ENCODE data around the gene PRRX2. TPM values are rescaled to one million over a fixed set of nuclear protein-coding genes. Genes with fewer than 3 reads are reported as not detected.

Gene PRRX2
- total and polyA plus RNA-seq, 9 of the 15 experiments (the other 6 are each of a cell fraction or from before 2014, with no cell fraction given), result 0.21 TPM; not detected in 8

DNA sequence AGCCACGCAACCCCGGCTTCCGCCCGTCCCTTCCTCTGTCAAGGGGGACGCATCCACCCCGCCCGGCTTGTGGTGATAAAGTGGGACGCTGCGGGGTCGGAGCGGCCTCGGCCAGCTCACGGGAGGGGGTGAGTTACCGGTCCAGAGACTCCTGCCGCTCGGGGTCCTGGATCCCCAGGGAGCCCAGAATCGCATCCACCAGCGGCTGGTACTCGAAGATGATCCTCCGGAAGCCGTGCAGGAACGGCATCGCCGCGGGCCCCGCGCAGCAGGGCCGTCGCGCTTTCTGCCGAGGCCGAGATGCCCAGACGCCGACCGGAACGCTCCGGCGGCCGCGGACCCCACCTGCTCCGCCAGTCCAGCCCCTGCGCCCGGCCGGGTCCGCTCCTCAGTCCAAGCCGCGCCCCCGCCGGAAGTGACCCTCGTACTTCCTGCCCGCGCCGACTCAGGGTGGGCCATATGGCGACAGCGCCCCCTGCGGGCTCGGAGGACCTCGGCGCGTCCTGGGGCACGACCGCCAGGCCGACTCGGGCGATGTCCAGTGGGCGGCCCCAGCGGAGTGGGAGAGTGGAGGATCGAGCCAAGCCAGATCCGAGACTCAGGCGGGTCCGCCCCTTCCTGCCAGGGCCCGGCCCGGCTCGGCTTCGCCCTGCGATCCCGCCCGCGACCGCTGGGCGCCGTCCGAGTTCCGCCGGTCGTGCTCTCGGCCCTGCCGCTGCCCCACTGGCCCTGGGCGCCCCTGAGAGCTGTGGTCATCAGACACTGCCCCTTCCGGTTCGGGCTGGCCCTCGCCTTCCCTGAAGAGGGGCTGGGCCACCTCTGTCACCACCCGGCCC lies 23.5 kb upstream of the PRRX2 start, which contains the start of gene ASB6 (continued):
- peak; percentile 88 for TF ChIP-seq TARDBP (IDR thresholded peaks at IDR 0.05)
- TF ChIP-seq POLR2B (IDR thresholded peaks at IDR 0.05; ENCODE audit: low read depth, partially characterized antibody), result no peak
- TF ChIP-seq FOXA1 (IDR thresholded peaks at IDR 0.05; ENCODE audit: borderline replicate concordance), result no peak
- no peak for TF ChIP-seq DLX4 (CRISPR knock-in tag; IDR thresholded peaks at IDR 0.05)
- TF ChIP-seq STAT6 (CRISPR knock-in tag; IDR thresholded peaks at IDR 0.05), result peak; percentile 97
- TF ChIP-seq MYC (IDR thresholded peaks at IDR 0.05; ENCODE audit: low read depth, low read length), result peak; percentile 82
- no peak for TF ChIP-seq MYC (CRISPR knock-in tag; IDR thresholded peaks at IDR 0.05; ENCODE audit: borderline replicate concordance, low read depth)
- TF ChIP-seq ZNF217 (CRISPR knock-in tag; IDR thresholded peaks at IDR 0.05), result no peak
- no peak for TF ChIP-seq BRF2 (IDR thresholded peaks at IDR 0.05; ENCODE audit: borderline replicate concordance, insufficient read depth, insufficient read length)
- TF ChIP-seq CREB1 (IDR thresholded peaks at IDR 0.05), result peak; percentile 78
- peak; percentile 90 for TF ChIP-seq CREB1 (CRISPR knock-in tag; IDR thresholded peaks at IDR 0.05)
- peak; percentile 92 to 97 for TF ChIP-seq MAZ (CRISPR knock-in tag; conservative IDR thresholded peaks at IDR 0.05 in 1 of 2, IDR thresholded peaks at IDR 0.05 in 1 of 2)
- TF ChIP-seq RBM17 (IDR thresholded peaks at IDR 0.05; ENCODE audit: borderline replicate concordance, low read depth, low read length), result no peak
- no peak; the same call in 1 of the 2 replicates for TF ChIP-seq ZNF143 (CRISPR knock-in tag; IDR thresholded peaks at IDR 0.05)
- peak; percentile 62 for TF ChIP-seq DACH1 (IDR thresholded peaks at IDR 0.05; ENCODE audit: partially characterized antibody)
- no peak for TF ChIP-seq FOXK2 (conservative IDR thresholded peaks at IDR 0.05 in 1 of 2, IDR thresholded peaks at IDR 0.05 in 1 of 2; ENCODE audit: low read depth in 2 of 2)
- no peak; the same call in 1 of the 2 replicates for TF ChIP-seq ZNF239 (CRISPR knock-in tag; IDR thresholded peaks at IDR 0.05)
- no peak for TF ChIP-seq THRA (IDR thresholded peaks at IDR 0.05)
- no peak for TF ChIP-seq NFYB (IDR thresholded peaks at IDR 0.05; ENCODE audit: extremely low read depth, insufficient read length)
- no peak for TF ChIP-seq NCOA6 (IDR thresholded peaks at IDR 0.05)
- peak; percentile 80 for TF ChIP-seq GATAD2A (IDR thresholded peaks at IDR 0.05)
- TF ChIP-seq TFAM (CRISPR knock-in tag; conservative IDR thresholded peaks at IDR 0.05), result no peak
- TF ChIP-seq TBP (optimal IDR thresholded peaks at IDR 0.05; ENCODE audit: low read depth, low read length), result peak; percentile 55
- TF ChIP-seq DIDO1 (tag; IDR thresholded peaks at IDR 0.05; ENCODE audit: low read depth), result peak; percentile 76
- TF ChIP-seq ARHGAP35 (IDR thresholded peaks at IDR 0.05; ENCODE audit: partially characterized antibody), result no peak

All from K562 (cell line).